T-helper 1 cell (primary cell): ENCODE measurements around the gene GSTO1.

Experiments
- DNase-seq, 5 donors: peaks; one replicate each; pipeline ENCODE4 v3.0.0-alpha.2; 2012 to 2020

The GSTO1 gene

DNA sequence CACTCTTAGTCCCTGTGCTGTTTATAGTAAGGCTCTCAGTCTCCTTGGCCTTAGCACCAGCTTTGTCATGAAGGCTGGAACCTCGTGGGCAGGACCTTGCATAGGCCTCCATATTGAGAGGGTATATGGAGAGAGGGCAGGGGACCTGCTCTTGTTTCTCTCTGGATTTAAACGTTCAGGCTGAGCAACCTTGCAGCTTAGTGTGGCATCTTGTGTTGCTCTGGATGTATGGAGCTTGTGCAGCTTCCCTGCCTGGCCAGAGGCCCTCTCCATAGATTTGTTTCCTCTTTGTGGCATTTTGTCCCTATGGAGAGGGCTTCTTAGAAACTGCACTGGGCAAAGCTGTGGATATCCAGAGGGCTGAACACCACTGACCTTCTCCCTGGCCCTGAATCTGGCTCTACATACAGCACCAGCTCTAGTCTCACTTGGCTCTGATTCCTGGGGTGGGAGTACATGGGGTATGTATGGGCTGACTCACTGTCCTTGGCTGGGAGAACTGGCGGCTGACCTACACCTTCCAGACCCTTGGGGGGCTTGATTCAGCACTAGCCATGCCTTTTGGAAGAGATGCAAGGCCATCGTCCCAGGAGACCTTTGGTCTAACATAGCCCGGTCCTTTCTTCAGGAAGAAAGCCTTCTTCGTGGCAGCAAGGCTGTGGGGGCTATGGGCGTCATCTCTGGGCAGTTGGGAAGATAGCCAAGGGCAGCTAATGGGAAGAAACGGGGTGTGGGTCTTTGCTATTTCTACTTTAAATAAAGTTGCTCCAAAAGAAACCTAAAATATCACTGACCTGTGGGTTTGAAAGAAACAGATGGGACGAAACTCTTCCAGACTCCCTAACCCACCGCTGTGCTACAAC, 53.1 kb downstream of the GSTO1 start:
- no peak for DNase-seq

DNA sequence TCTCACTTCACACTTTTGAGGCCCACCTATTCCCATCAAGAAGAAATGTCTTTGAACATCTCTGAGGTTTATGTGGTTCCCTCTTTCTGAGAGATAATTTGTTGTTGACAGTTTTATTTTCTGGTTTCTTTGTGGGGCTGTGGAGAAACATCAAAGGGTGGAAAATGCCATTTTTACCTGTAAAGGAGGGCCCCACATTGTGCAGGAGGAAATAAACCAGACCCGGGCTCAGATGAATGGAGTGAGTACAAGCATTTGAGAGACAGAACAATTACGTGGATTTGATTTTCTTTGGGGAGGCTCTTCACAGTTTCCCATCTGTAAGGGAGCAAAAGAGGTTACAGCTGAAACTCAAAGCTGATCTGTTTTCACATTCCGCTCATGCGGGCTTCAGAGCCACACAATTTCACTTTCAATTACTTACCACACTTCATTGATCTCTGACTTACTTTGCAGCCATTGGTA, 53.8 kb downstream of the GSTO1 start:
- DNase-seq = peak in 1 of 5 donors; percentile 58

DNA sequence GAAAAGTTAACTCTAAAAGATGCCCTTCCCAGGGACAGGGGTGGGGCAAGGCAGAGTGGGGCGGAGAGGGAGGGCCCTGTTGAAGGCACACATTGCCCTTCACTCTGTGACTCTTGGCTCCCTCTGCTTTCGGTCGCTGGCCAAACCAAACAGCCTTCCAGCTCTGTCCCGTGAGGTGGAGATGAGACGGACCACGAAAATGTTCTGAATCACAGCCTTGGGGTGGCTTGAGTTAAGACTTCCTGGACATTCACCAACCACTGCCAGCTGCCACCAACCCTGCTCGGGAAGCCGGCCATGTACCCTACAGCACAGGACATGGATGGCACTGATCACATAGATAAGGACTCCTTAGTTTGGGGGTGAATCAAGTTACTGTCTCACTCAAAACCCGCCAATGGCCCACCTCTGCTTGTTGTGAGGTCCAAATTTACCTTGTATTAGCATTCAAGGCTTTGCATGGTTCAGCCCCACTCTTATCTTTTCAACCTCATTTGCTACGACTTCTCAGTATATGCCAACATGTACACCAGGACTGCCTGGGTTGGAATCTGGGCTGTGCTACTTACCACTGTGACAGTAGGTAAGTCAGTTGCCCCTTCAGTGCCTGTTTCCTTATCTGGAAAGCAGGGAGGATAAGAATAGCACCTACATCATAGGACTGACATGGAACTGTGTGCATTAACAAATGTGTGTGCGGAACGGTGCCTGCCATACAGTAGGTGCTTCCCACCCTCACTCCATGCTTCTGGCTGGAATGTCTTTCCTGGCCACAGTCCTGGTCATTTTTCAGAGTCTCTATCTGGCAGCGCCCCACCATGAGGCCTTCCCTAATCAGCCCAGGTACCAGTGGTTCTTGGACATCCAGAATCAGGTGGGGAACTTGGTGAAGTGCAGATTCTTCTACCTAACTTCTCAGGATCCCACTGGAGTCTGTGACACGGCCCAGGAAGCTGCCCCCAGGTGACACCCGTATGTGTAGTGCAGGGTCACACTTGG, 55.6 kb downstream of the GSTO1 start:
- no peak for DNase-seq

DNA sequence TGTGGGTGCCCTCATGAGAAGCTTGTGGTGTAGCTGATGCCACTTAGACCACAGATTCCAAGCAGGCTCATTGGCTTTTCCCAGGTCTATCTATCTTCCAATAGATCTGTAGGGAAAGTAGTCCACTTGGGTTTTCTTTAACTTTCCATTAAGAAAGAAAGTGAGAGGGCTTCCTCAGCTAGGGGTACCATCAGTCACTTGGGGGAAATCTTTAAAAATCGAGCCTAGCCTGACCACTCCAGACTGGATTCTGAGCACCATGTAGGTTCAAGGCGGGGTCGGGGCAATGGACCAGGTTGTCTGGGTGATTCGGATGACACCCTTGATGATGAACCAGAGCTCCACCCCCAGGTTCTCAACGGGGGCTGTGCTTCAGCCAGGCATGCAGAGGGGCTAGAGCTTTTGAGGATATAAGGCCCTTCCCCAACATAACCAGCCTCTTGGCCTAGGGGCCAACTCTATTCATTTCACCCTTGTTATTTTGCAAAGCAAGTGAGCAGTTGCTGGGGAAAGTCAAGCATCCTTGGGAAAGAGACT, 56.6 kb downstream of the GSTO1 start:
- DNase-seq = no peak

DNA sequence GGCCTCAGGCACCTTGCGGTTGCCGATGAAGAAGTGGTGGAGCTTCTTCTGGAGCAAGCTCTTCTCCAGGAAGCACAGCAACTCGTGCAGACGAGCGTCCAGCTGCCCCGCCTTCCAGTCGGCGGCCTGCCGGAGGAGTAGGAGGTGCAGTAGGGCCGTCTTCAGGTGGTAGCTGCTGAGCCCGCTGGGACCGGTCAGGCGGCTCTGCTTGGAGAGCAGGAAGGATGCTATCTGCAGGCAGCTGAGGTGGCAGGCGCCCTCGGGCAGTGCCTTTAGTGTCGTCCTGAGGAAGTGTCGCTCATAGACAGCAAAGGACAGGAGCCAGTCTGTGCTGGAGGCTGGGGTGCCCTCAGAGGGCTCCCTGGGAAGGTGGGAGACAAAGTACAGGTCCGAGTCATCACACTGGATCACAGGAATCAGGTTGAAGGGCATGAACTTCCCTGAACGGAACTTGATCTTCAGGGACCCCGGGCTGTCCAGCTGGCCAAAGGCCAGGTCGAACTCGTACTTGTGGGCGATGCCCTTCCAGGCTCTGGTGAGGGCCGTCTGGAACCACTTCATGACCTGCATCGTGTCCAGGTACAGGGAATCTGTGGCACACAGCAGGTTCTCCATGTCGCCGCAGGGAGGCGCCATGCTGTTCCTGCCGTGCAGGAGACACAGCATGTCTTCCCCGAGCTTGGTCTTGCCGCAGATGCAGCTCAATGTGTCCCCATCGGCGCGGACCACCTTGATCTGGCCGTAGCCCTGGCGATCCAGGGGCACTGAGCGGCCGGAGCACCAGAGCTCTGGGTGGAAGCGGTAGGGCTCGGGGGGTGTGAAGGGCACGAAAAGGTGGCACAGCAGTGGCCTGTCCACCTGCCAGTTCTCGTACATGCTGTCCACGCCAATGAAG, 60.1 kb downstream of the GSTO1 start:
- DNase-seq = no peak

DNA sequence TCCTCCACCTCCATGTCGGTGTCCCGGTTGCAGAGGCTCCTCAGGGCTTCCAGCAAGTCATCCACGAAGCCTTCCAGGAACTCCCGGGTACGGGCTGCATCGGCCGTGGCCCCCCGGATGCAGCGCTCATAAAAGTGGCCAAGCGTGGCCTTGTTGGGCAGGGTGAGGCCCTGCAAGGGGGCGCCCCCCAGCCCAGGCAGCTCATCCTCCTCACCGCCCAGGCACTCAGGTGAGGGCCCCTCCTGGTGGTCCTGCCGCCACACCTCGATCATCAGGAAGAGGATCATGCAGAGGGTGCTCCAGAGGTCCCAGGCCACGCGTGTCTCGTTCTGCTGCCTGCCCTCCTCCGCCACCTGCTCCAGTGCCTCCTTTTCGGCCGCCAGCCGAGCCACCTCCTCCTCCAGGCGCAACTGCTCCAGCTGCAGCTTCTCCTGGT, 60.8 kb downstream of the GSTO1 start:
- DNase-seq = no peak

DNA sequence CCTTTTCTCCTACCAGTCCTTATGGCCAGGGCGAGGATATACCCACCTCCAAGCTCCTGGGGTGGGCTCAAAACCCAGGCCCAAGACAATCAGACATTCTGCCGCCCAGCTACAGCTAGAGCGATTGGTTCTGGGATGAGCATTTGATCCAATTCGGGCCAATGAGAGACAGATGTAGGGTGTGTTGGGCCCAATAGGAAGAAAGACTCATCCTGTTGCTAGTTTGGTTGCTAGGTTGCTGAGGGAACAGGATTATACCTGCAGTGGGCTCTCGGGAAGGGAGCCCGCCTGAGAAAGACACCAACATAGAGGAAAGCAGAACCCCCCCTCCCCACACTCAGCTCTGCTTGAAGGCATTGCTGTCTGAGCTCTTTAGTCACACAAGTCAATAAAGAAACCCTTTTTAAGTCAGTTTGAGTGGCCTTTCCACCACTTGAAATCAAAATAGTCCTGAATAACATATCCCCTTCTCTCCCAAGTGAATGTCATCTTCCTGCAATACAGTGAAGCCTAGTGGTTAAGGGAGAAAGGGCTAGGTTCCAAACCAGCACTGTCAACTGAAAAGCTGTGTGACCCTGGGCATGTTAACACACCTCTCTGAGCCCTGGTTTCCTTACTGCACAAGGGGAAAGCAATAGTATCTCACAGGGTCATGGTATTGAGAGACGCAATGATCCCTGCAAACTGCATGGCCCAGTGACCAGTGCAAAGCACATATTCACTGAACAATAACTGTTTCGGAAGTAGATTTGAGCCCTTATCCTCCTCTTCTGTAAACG, 61.8 kb downstream of the GSTO1 start:
- no peak for DNase-seq
